ENCODE results near the gene SCMH1.
A peak's percentile ranks its signal among the peaks of the same experiment; 100 is the strongest.

The SCMH1 gene

GRCh38 chr1:41280202-41281032 is 38.3 kb upstream of the SCMH1 start:
- Histone ChIP-seq H3K27ac (no peak overlapping the region), H3K4me2 (no peak overlapping the region; a peak in 1 of 22 replicates), H3K4me1 (peaks cover 8 to 30% (median 18%) of the 10 kb centered on the region in 10 experiments; a peak in 18 of 20 replicates), H3K9me3 (replicated peaks in 1 of 11) (no peaks in the 10 kb centered on the region), H3K27me3 (no peaks in the 10 kb centered on the region), H3K9ac (no peak overlapping the region), H3K36me3 (no peaks in the 10 kb centered on the region), H3K4me3 (no peak overlapping the region), H4K20me1 (no peaks in the 10 kb centered on the region)
- no peak for TF ChIP-seq Cebpa-rat (IDR thresholded peaks at IDR 0.05)

GRCh38 chr1:41278076-41278475 is 36.0 kb upstream of the SCMH1 start:
- H3K4me3 ChIP-seq = no peak overlapping the region
- peak overlapping the region in 2 of 11 experiments; percentile 7 to 22; a peak in 2 of 22 replicates for H3K27ac ChIP-seq
- TF ChIP-seq Cebpa-rat (IDR thresholded peaks at IDR 0.05) = no peak
- no peaks in the 10 kb centered on the region for H3K36me3 ChIP-seq
- peaks cover 0 to 8% (median 0%) of the 10 kb centered on the region in 11 experiments; a peak in 3 of 22 replicates for H4K20me1 ChIP-seq
- no peaks in the 10 kb centered on the region for H3K27me3 ChIP-seq
- no peak overlapping the region for H3K9ac ChIP-seq
- H3K9me3 ChIP-seq (replicated peaks in 1 of 11) = no peaks in the 10 kb centered on the region
- peaks cover 8 to 53% (median 23%) of the 10 kb centered on the region in 10 experiments; a peak in 19 of 20 replicates for H3K4me1 ChIP-seq
- peak overlapping the region; percentile 23 to 77 (median 56); a peak in 19 of 22 replicates for H3K4me2 ChIP-seq

- no peak overlapping the region for H3K4me3 ChIP-seq
- no peaks in the 10 kb centered on the region for H3K27me3 ChIP-seq
- H3K27ac ChIP-seq = peak overlapping the region in 2 of 11 experiments; percentile 7 to 22; a peak in 2 of 22 replicates
- H3K4me1 ChIP-seq = peaks cover 8 to 55% (median 20%) of the 10 kb centered on the region in 10 experiments; a peak in 19 of 20 replicates
- peak overlapping the region; percentile 23 to 77 (median 56); a peak in 21 of 22 replicates for H3K4me2 ChIP-seq
- H4K20me1 ChIP-seq = peaks cover 0 to 8% (median 0%) of the 10 kb centered on the region in 11 experiments; a peak in 3 of 22 replicates
- no peaks in the 10 kb centered on the region for H3K36me3 ChIP-seq
- H3K9me3 ChIP-seq (replicated peaks in 1 of 11) = no peaks in the 10 kb centered on the region
- H3K9ac ChIP-seq = no peak overlapping the region
- no peak for TF ChIP-seq Cebpa-rat (IDR thresholded peaks at IDR 0.05)
These were observed 35.4 kb upstream of the SCMH1 start for GRCh38 chr1:41277371-41277975.

GRCh38 chr1:41275831-41276230 is 33.7 kb upstream of the SCMH1 start:
- Histone ChIP-seq H3K27me3 (no peaks in the 10 kb centered on the region), H4K20me1 (peaks cover 0 to 8% (median 0%) of the 10 kb centered on the region in 11 experiments; a peak in 3 of 22 replicates), H3K9me3 (replicated peaks in 1 of 11) (no peaks in the 10 kb centered on the region), H3K4me1 (peaks cover 8 to 55% (median 20%) of the 10 kb centered on the region in 10 experiments; a peak in 19 of 20 replicates), H3K36me3 (no peaks in the 10 kb centered on the region), H3K9ac (no peak overlapping the region), H3K4me3 (no peak overlapping the region), H3K27ac (peak overlapping the region in 5 of 11 experiments; percentile 7 to 68 (median 65); a peak in 6 of 22 replicates), H3K4me2 (peak overlapping the region in 4 of 11 experiments; percentile 58 to 86 (median 83); a peak in 7 of 22 replicates)
- no peak for TF ChIP-seq Cebpa-rat (IDR thresholded peaks at IDR 0.05)

GRCh38 chr1:41274752-41275545 is 32.8 kb upstream of the SCMH1 start:
- Histone ChIP-seq H3K4me3 (0 out of 20 replicates have a peak overlapping the region, but pooled peaks of 1 of the 10 experiments have one; percentile 6), H3K27me3 (no peaks in the 10 kb centered on the region), H3K9me3 (replicated peaks in 1 of 11) (no peaks in the 10 kb centered on the region), H3K36me3 (no peaks in the 10 kb centered on the region), H4K20me1 (peaks cover 0 to 8% (median 0%) of the 10 kb centered on the region in 11 experiments; a peak in 3 of 22 replicates), H3K4me1 (peaks cover 8 to 55% (median 20%) of the 10 kb centered on the region in 10 experiments; a peak in 19 of 20 replicates), H3K9ac (peak overlapping the region in 4 of 11 experiments; percentile 31 to 51 (median 44); a peak in 6 of 22 replicates), H3K4me2 (peak overlapping the region in 6 of 11 experiments; percentile 14 to 86 (median 76); a peak in 11 of 22 replicates), H3K27ac (peak overlapping the region in 5 of 11 experiments; percentile 10 to 68 (median 66); a peak in 9 of 22 replicates)
- peak in 3 of 11 experiments; percentile 45 to 64 (median 56); a peak in 4 of 22 replicates for TF ChIP-seq Cebpa-rat (IDR thresholded peaks at IDR 0.05)

- no peak overlapping the region for H3K4me3 ChIP-seq
- H3K4me2 ChIP-seq = no peak overlapping the region
- H4K20me1 ChIP-seq = peaks cover 0 to 8% (median 0%) of the 10 kb centered on the region in 11 experiments; a peak in 3 of 22 replicates
- peaks cover 3 to 46% (median 13%) of the 10 kb centered on the region in 10 experiments; a peak in 19 of 20 replicates for H3K4me1 ChIP-seq
- H3K9me3 ChIP-seq (replicated peaks in 1 of 11) = no peaks in the 10 kb centered on the region
- no peak overlapping the region for H3K9ac ChIP-seq
- H3K27ac ChIP-seq = no peak overlapping the region
- H3K36me3 ChIP-seq = no peaks in the 10 kb centered on the region
- no peak for TF ChIP-seq Cebpa-rat (IDR thresholded peaks at IDR 0.05)
- no peaks in the 10 kb centered on the region for H3K27me3 ChIP-seq
These were observed 30.5 kb upstream of the SCMH1 start for GRCh38 chr1:41272601-41273000.

- Histone ChIP-seq H3K27ac (no peak overlapping the region), H3K4me2 (peak overlapping the region in 2 of 11 experiments; percentile 22 to 30; a peak in 2 of 22 replicates)
These were observed 26.2 kb upstream of the SCMH1 start for GRCh38 chr1:41268154-41268770.

More at GRCh38 chr1:41268154-41268770, 26.2 kb upstream of the SCMH1 start:
- H3K4me1 ChIP-seq = peaks cover 0 to 4% (median 0%) of the 10 kb centered on the region in 10 experiments; a peak in 4 of 20 replicates
- H3K9me3 ChIP-seq (replicated peaks in 1 of 11) = no peaks in the 10 kb centered on the region
- H4K20me1 ChIP-seq = no peaks in the 10 kb centered on the region
- H3K27me3 ChIP-seq = no peaks in the 10 kb centered on the region
- H3K36me3 ChIP-seq = no peaks in the 10 kb centered on the region
- no peak overlapping the region for H3K4me3 ChIP-seq
- H3K9ac ChIP-seq = no peak overlapping the region
- no peak for TF ChIP-seq Cebpa-rat (IDR thresholded peaks at IDR 0.05)
